Smooth muscle cell (in vitro differentiated cells): Measurements from ENCODE around the gene TEX51. TPM values are rescaled to one million over a fixed set of nuclear protein-coding genes. Genes with fewer than 3 reads are reported as not detected.

Experiments used
- DNase-seq: peaks from one replicate; lab custom pipeline; 2025; ENCODE audit not compliant: unreplicated experiment; lab: John Stamatoyannopoulos, UW
- H2AFZ ChIP-seq: fragments of 200-600 bp; sonication (generic); 2 replicates; pipeline ENCODE4 v1.6.0; 2016; ENCODE audit warnings: antibody characterized with exemption, low read depth, mild to moderate bottlenecking
- H3F3A ChIP-seq: fragments of 200-600 bp; sonication (generic); 2 replicates; pipeline ENCODE4 v1.6.0; 2017; ENCODE audit warnings: antibody characterized with exemption, low read depth
- H3K27ac ChIP-seq: fragments of 200-600 bp; sonication (generic); 2 replicates; pipeline ENCODE4 v1.5.1; 2016; ENCODE audit warnings: low read depth, mild to moderate bottlenecking
- H3K27me3 ChIP-seq: fragments of 200-600 bp; sonication (generic); 2 replicates; pipeline ENCODE4 v1.6.1; 2016; ENCODE audit warnings: low read depth, mild to moderate bottlenecking
- H3K36me3 ChIP-seq: fragments of 200-600 bp; sonication (generic); 2 replicates; pipeline ENCODE4 v1.5.1; 2016; ENCODE audit warnings: low read depth
- H3K4me1 ChIP-seq: fragments of 200-600 bp; sonication (generic); 2 replicates; pipeline ENCODE4 v1.5.1; 2016; ENCODE audit warnings: low read depth
- H3K4me2 ChIP-seq: fragments of 200-600 bp; sonication (generic); 2 replicates; pipeline ENCODE4 v1.6.0; 2016; ENCODE audit warnings: mild to moderate bottlenecking
- H3K4me3 ChIP-seq: fragments of 200-600 bp; sonication (generic); 2 replicates; pipeline ENCODE4 v1.5.1; 2016; ENCODE audit warnings: mild to moderate bottlenecking
- H3K79me2 ChIP-seq: fragments of 200-600 bp; sonication (generic); 2 replicates; pipeline ENCODE4 v1.6.0; 2016; ENCODE audit warnings: low read depth, mild to moderate bottlenecking
- H3K9ac ChIP-seq: fragments of 200-600 bp; sonication (generic); 2 replicates; pipeline ENCODE4 v1.6.0; 2016; ENCODE audit warnings: low read depth
- H3K9me3 ChIP-seq: fragments of 200-600 bp; sonication (generic); replicated peaks from 2 replicates; pipeline ENCODE4 v1.5.1; 2016; ENCODE audit warnings: low read depth
- H4K20me1 ChIP-seq: fragments of 200-600 bp; sonication (generic); 2 replicates; pipeline ENCODE4 v1.6.0; 2016; ENCODE audit warnings: low read depth
- CTCF ChIP-seq: fragments of 200-600 bp; sonication (generic); IDR thresholded peaks from 2 replicates; pipeline ENCODE4 v1.5.1; 2017; ENCODE audit warnings: borderline replicate concordance, mild to moderate bottlenecking, antibody characterized with exemption; ENCODE audit not compliant: insufficient read depth, poor library complexity, severe bottlenecking
- WGBS: methylation state at CpG from one replicate; pipeline ENCODE4 v1.1.7; 2016; ENCODE audit warnings: low lambda C conversion rate; 5-methylcytosine and 5-hydroxymethylcytosine counted together
- polyA plus RNA-seq: library from polyadenylated mRNA; unstranded; fragments of >200 nt; fragmentation: Nextera tagmentation; extraction: Ambion mirVana; gene quantifications from 2 replicates; pipeline ENCODE4 v1.2.1, GENCODE V29; 2016
- total RNA-seq: library from RNA; depleted of rRNA; stranded (reverse); fragments of >200 nt; gene quantifications from 2 replicates; pipeline ENCODE4 v1.2.3, GENCODE V29; 2014

TEX51 gene
- total and polyA plus RNA-seq, 2 experiments from 2014 or later = not detected

DNA sequence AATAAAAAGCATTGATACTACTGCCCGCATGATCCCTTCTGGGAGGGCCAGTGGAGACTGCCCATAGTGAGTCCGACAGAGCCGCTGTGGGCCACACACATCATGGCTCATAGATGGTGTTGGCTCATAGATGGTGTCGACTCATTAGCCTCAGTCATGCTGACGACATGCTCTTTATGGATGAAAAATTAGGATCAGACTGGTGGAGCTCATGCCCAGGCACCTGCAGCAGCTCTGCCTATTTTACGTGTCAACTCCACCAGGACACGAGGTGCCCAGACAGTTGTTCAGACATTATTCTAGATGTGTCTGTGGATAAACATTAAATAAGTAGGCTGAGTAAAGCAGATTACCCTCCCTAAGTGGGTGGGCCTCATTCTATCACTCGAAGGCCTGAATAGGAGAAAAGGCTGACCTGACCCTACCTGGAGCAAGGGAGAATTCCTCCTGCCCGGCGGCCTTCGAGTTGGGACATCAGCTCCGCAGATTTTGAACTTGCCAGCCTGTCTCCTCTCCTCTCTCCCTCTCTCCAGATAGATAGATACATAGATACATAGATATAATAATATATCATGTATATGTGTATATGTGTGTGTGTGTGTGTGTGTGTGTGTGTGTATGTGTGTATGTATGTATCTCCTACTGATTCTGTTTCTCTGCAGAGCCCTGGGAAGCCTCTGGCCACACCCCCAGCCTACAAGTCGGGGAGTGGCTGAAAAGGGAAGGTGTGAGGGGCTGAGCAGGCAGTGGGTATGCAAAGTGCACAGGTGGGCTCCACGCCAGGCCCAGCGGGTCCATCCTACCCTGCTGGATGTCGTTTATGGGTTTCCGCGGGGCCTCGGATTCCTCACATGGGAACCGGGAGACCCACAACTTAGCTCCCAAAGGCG lies 13.6 kb upstream of the TEX51 start:
- no peak for TF ChIP-seq CTCF
- no peak overlapping the region for H3K27ac ChIP-seq
- H3K36me3 ChIP-seq = no peaks in the 10 kb centered on the region
- H3K9me3 ChIP-seq = no peaks in the 10 kb centered on the region
- no peaks in the 10 kb centered on the region for H3K79me2 ChIP-seq
- no peak overlapping the region for H3K9ac ChIP-seq
- no peaks in the 10 kb centered on the region for H3K4me1 ChIP-seq
- H4K20me1 ChIP-seq = no peaks in the 10 kb centered on the region
- H3F3A ChIP-seq = no peaks in the 10 kb centered on the region
- H3K4me3 ChIP-seq = no peak overlapping the region
- H3K4me2 ChIP-seq = no peak overlapping the region
- DNase-seq = no peak
- H3K27me3 ChIP-seq = no peaks in the 10 kb centered on the region
- no peak overlapping the region for H2AFZ ChIP-seq
- 96% methylated on average over 21 of the region's 21 CpGs for WGBS

DNA sequence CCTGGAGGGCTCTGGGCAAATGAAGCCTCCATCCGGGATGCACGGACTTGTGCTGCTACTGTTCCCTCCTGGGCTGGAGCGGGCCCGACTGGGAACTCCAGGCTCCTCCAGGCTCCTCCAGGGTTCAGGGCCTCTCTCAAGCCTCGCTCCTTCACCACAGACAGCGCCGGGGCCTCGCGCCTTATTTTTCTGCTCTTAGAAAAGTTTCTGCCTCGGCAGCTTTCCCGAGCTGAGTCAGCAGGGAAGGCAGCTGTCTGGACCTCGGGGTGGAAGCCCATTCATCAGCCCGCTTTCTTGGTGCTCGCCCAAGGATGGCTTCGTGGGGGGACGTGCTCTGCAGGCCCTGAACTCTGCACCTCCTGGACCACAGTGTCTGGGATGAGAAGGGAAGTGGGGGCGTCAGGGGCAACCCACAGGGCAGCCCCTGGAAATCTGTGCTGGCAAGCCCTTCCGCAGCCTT lies 12.9 kb upstream of the TEX51 start:
- no peak overlapping the region for H3K27ac ChIP-seq
- H3K4me1 ChIP-seq = no peaks in the 10 kb centered on the region
- H3K9me3 ChIP-seq = no peaks in the 10 kb centered on the region
- WGBS = 81% methylated on average over 17 of the region's 18 CpGs
- no peaks in the 10 kb centered on the region for H4K20me1 ChIP-seq
- H2AFZ ChIP-seq = peak overlapping the region; percentile 72
- H3K9ac ChIP-seq = no peak overlapping the region
- H3K27me3 ChIP-seq = no peaks in the 10 kb centered on the region
- H3K36me3 ChIP-seq = no peaks in the 10 kb centered on the region
- H3K4me3 ChIP-seq = peak overlapping the region; percentile 23
- H3K4me2 ChIP-seq = peak overlapping the region; percentile 80
- no peak for TF ChIP-seq CTCF
- no peaks in the 10 kb centered on the region for H3K79me2 ChIP-seq
- DNase-seq = no peak
- H3F3A ChIP-seq = no peaks in the 10 kb centered on the region

DNA sequence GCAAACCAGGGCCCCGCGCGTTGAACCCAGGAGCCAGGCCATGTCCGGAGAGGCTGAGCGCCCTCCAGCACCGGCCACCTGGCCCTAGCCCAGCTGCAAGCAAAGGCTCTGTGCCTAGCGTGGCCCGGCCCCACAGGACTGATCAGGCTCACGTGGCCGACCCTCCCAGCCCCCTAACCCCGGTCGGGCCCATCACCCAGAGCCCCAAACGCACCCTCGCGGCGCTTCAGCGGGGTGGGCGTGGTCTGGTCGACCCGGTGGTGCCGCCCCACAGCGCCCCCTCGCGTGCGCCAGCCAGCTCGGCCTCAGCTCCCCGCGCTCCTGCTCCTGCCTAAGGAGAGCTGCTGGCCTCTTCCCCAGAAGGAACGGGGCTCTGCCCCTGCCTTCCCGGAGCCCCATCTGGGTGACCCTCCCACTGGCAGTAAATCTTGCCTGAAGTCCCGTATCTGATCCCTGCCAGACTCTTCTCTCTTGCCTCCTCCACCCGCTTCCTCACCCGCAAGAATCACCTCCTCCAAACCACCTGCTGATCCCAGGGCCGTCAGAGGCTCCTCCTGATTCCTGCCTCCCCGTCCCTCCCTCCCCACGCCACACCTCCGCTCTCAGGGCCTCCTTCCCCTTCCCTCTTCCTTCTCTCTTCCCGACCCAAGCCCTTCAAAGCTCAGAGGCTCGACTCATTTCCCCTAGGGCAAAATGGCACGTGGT lies 12.3 kb upstream of the TEX51 start:
- DNase-seq = no peak
- no peaks in the 10 kb centered on the region for H3K27me3 ChIP-seq
- H3K9me3 ChIP-seq = no peaks in the 10 kb centered on the region
- H3K4me1 ChIP-seq = no peaks in the 10 kb centered on the region
- H3K27ac ChIP-seq = no peak overlapping the region
- no peaks in the 10 kb centered on the region for H3F3A ChIP-seq
- no peak overlapping the region for H3K9ac ChIP-seq
- no peaks in the 10 kb centered on the region for H3K79me2 ChIP-seq
- peak overlapping the region; percentile 80 for H3K4me2 ChIP-seq
- H3K4me3 ChIP-seq = peak overlapping the region; percentile 23
- TF ChIP-seq CTCF = peak; percentile 72
- no peaks in the 10 kb centered on the region for H4K20me1 ChIP-seq
- peak overlapping the region; percentile 72 for H2AFZ ChIP-seq
- no peaks in the 10 kb centered on the region for H3K36me3 ChIP-seq
- 25% methylated on average over 19 of the region's 40 CpGs for WGBS
